ENCODE data around the gene PRAC1.

DNA sequence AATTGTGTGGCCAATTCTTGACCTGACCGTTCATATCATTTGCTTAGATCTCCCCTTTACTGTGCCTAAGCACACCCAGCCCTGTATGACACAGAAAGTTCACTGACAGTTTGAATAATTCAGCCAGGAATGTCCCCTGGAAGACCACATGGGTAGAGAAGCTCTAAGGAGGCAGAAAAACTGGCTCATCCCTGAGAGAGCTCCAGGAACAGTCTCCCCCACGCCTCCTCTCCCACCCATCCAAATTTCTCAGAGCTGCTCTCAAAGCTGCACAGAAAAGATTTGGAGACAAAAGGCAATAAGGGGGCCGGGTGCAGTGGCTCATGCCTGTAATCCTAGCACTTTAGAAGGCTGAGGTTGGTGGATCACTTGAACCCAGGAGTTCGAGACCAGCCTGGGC is 11.2 kb downstream of the PRAC1 start:
- TF ChIP-seq POLR2A (IDR thresholded peaks at IDR 0.05; ENCODE audit: low read depth, low read length) (no peak), EZH2 (IDR thresholded peaks at IDR 0.05; ENCODE audit: borderline replicate concordance, low read depth, low read length, severe bottlenecking) (no peak), JUN (IDR thresholded peaks at IDR 0.05; ENCODE audit: borderline replicate concordance, insufficient read depth, insufficient read length, low read depth) (no peak)
- TF ChIP-seq, protein P1, sequence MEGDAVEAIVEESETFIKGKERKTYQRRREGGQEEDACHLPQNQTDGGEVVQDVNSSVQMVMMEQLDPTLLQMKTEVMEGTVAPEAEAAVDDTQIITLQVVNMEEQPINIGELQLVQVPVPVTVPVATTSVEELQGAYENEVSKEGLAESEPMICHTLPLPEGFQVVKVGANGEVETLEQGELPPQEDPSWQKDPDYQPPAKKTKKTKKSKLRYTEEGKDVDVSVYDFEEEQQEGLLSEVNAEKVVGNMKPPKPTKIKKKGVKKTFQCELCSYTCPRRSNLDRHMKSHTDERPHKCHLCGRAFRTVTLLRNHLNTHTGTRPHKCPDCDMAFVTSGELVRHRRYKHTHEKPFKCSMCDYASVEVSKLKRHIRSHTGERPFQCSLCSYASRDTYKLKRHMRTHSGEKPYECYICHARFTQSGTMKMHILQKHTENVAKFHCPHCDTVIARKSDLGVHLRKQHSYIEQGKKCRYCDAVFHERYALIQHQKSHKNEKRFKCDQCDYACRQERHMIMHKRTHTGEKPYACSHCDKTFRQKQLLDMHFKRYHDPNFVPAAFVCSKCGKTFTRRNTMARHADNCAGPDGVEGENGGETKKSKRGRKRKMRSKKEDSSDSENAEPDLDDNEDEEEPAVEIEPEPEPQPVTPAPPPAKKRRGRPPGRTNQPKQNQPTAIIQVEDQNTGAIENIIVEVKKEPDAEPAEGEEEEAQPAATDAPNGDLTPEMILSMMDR (IDR thresholded peaks at IDR 0.05; ENCODE audit: extremely low read depth in 1 of 2, insufficient read depth in 1 of 2, low read depth in 1 of 2, low read length in 2 of 2) = no peak
